ENCODE results near the gene CANT1.

DNA sequence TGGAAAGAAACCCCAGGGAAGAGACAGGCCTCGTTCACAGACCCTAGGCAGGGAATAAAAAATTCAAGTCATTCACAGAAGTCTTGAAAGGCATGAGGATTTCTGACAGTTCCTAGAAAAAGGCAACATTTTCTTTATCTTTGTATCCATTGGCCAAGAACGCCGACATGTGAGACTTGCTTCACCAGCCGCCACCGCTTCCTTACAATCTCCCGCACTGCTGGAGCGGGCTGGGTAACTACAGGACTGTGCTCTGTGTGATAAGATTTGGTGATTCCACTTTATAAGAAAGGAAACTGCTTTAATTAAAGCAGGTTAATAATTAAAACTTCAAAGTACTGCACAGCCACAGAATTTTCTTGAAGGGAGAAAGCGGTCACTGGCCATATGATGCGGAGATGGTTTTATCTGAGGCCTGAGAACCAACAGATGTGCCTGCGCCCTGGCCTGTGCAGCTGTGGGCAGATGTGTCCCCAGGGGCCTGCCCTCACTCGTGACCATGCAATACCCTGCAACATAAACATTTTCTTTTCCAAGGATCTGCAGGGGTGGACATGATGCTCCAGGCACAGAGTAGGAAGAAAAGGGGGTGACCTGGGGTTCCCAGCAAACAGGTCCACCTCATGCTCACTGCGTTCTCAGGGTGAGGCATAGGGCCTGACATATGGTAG lies 16.9 kb downstream of the CANT1 start:
- no peak for TF ChIP-seq GATA2 (IDR thresholded peaks at IDR 0.05; ENCODE audit: low read depth, low read length)
- TF ChIP-seq GATA3 (IDR thresholded peaks at IDR 0.05; ENCODE audit: low read depth, low read length) = no peak
